ENCODE results near the gene C19orf25.
A peak's percentile ranks its signal among the peaks of the same experiment; 100 is the strongest.
"Not testable (repeated sequence)": the region's sequence is repeated elsewhere in the genome, so short reads cannot be mapped to it uniquely, and the experiment has no call there.

The C19orf25 gene

GRCh38 chr19:1445932-1446712 is 32.9 kb downstream of the C19orf25 start:
- no peak for DNase-seq

- no peak for DNase-seq
Measured at GRCh38 chr19:1445185-1445931, 33.7 kb downstream of the C19orf25 start.

DNA sequence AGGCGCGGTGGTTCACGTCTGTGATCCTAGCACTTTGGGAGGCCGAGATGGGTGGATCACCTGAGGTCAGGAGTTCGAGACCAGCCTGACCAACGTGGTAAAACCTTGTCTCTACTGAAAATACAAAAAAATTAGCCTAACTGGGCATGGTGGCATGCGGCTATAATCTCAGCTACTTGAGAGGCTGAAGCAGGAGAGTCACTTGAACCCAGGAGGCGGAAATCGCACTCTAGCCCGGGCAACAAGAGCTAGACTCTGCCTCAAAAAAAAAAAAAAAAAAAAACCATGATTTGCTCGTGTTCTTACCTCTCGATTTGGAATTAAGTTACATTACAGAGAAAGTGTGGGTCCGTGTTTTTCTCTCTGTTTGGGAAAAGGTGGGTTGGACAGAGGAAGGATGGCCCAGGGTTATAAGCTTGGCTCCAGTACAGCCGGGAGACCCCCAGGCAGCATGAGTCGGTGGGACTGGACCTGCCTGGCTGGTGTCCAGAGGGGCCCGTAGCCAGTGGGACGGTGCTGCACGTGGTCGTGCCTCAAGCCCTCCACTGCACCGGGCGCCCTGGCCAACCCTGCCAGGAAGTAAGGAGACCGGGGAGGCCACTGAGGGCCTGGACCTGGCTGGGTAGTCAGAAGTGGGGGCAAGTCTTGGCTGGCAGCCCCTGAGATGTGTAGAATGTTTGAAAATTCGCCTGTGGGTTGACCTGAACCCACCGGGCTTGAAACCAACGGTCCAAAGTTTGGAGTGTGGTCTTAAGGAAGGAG is 37.2 kb downstream of the C19orf25 start:
- DNase-seq: no peak

GRCh38 chr19:1441022-1441426 is 38.0 kb downstream of the C19orf25 start:
- no peak for DNase-seq

- DNase-seq: no peak
Measured at GRCh38 chr19:1440418-1440801, 38.6 kb downstream of the C19orf25 start.

GRCh38 chr19:1439525-1440417 is 39.2 kb downstream of the C19orf25 start:
- not testable (repeated sequence) for DNase-seq

DNA sequence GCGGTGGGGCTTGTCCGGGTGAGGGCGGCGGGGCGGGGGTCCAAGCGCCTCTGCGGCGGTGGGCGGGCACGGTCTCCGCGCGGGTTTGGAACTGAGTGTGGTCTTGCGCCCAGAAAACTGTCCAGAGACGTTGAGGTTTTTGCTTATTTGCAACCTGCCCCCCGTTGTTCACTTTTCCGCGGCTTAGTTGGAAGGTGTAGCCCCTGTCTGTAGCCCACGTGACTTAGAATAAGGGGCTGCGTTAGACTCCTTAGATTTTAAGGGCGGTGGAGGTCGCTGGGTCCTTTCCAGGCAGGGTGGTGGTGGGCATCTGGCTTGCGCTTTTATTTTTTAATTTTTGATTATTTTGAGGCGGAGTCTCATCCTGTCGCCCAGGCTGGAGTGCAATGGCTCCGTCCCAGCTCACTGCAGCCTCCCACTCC is 40.1 kb downstream of the C19orf25 start:
- no peak for DNase-seq

- peak; percentile 78 for DNase-seq
Measured at GRCh38 chr19:1438035-1438932, 40.7 kb downstream of the C19orf25 start, which contains the start of gene RPS15. Gene RPS15, plus strand, starts transcription at chr19:1438396. Its CDS starts 30 bp downstream, at chr19:1438426.

DNA sequence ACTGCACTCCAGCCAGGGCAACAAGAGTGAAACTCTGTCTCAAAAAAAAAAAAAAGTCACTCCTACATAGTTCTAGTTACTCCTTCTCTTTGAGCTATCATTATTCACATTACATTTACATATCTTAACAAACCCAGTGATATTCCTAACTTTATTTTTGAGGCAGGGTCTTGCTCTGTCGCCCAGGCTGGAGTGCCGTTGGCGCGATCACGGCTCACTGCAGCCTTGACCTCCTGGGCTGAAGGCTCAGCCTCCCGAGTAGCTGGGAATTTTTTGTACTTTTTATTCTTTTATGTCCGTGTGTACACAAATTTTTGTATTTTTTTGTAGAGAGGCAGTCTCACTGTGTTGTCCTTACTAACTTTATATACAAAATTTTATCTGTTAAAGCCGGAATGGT is 41.4 kb downstream of the C19orf25 start:
- DNase-seq: no peak

DNA sequence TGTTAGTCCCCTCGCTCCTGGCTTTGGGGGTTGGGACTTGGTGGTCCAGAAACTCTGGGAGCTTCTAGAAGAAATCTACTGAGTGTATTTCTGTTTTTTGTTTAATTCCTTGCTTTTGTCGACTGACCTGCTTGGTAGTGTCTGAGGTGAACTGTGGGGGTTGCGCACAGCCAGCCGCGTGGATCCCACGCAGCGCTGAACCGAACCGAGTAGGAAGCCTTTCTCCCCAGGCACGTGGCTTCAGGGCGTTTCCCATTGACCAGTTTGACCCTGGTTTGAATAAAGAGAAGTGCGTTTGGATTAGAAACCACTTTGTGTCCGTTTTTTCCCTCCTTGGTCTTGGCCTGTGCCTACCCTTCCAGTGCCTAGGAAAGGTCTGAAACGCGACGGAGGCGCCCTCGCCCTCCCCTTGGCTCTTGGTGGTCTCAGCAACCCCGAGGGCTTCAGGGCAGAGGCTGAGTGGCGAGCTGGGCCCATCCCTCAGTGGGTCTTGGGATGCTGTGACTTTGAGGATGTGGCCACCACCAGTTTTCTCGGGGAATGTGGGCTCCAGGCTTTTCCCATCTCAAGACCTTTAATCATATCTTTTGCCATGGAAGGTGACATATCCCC is 43.5 kb downstream of the C19orf25 start:
- DNase-seq: no peak

DNA sequence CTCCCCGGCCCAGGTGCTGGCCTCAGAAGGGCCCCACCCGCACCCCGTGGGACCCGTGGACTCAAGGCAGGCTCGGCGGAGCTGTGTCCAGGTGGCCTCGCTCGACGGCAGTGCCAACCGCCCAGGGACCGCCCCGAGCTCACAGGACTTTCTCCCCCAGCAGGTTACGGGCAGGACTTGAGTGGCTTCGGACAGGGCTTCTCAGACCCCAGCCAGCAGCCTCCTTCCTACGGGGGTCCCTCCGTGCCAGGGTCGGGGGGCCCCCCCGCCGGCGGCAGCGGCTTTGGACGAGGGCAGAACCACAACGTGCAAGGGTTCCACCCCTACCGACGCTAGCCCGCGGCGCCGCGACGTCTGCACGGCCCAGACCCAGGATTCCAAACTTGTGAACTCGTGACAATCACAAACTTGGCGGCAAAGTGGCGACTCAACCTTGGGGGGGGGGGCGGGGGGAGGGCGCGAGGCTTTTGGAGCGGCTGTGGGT is 44.4 kb downstream of the C19orf25 start:
- DNase-seq: no peak

GRCh38 chr19:1434040-1434366 is 45.0 kb downstream of the C19orf25 start:
- DNase-seq: no peak

DNA sequence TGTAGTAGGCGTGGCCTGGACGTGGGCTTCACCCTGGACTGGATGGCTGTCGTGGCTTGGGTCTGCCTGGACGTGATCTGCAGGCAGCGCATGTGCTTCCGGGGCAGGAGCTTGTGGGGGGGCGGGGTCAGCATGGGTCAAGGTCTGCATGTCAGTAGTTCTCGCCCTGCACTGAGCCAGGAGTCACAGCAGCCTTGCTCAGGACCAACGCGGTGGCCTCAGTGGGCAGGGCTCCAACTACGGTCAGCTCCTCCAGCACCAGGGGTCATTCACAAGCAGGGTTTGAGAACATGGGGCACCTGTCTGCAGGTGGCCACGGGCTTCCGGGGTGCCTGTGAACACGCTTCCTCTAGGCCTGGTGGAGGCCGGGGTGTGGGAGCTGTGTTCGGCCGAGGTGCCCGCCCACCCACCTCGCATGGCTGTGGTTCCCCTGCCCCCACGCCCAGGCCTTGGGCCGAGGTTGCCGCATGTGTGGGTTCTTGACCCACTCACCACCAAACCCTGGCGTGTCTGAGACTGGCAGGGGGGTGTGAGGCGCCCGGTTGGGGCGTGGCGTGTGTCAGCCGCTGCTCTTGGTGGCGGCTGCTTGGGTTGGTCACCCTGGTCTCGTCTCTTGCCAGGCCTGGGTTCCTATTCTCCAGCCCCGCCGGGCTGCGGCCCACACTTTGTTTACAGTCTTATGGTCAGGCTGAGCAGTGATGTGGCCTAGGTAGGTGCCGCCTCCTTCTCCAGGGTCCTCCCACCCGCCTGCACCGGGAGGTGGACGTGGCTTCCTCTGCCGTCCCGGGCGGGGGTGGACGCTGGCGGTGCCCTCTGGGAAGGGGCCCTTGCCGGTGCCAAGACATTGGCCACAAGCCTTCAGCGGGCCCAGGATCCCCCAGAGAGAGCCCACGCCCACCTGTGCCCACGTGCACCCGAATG is 45.6 kb downstream of the C19orf25 start:
- no peak for DNase-seq

- no peak for DNase-seq
Measured at GRCh38 chr19:1432507-1432887, 46.5 kb downstream of the C19orf25 start.

GRCh38 chr19:1431759-1432506 is 47.1 kb downstream of the C19orf25 start:
- DNase-seq: no peak

DNA sequence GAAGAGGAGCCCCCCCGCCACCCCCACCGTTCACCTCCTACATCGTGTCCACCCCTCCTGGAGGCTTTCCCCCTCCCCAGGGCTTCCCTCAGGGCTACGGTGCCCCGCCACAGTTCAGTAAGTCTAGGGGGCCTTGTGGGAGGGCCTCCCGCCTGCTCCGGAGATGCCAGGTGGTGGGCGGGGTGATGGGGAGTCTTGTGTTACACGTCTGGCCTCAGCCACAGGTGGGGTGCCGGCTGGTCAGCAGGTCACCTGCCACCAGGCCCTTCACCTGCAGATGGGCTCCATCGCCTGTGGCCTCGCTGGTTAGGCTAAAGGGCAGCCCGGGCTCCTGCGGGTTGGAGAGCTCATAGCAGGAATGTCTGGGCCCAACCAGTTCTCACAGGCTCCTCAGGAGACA is 48.8 kb downstream of the C19orf25 start:
- DNase-seq: no peak

- DNase-seq: no peak
Measured at GRCh38 chr19:1429750-1430149, 49.3 kb downstream of the C19orf25 start.

DNA sequence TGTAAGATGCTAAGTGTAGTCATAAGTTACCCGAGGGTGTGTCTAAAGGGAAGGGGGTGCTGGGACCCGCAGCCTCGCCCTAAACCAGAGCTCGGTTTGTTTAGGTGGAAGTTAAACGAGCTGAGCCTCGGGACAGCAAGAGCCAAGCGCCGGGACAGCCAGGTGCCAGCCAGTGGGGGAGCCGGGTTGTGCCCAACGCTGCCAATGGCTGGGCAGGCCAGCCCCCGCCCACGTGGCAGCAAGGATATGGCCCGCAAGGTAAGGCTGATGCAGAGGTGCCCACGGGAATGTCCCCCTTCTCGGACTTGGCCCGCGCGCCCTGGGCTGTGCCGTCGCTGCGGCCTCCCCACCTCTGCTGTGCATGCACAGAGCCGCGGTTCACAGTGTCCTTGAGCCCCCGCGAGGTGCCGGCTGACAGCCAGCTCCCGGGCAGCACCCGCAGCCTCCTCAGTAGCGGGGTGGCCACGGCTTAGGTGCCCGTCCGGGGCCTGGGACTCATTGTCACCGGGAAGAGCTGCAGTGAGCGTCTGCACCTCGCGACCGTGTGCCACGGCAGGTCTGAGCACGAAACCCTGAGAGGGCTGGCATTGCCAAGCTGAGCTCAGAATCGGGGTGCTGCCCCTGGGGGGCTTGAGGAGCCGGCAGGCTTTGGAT is 50.1 kb downstream of the C19orf25 start:
- no peak for DNase-seq

All from NCI-H524 treated with DMSO at 0.1 percent for 48 hours (cell line).